Anterior cingulate cortex (tissue), 58 donors: ENCODE measurements around the gene CRTAC1.

Source experiments
- DNase-seq, 58 donors: peaks; one replicate each; lab custom pipeline; 2025; lab: John Stamatoyannopoulos, UW

The CRTAC1 gene

GRCh38 chr10:97820096-97820704 is 210.2 kb downstream of the CRTAC1 start:
- DNase-seq: no peak

DNA sequence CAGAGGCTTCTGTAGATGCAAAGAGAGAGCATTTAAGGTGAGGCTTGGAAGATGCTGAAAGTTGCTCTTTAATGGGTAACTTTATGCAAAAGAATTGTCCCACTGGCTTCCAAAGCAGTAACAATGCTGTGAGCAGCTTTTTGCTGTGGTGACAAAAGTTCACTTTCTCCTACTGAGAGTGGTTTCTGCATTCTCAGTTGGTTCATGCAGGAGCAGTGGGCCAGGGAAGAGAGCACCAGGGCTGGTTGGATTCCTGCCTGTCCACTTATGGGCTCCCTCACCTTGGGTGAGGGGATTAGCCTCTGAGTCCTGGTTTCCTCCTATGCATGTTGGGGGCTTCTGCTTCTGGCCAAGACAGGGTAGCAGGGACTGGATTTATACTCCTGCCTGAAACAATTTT is 211.8 kb downstream of the CRTAC1 start:
- DNase-seq: no peak

DNA sequence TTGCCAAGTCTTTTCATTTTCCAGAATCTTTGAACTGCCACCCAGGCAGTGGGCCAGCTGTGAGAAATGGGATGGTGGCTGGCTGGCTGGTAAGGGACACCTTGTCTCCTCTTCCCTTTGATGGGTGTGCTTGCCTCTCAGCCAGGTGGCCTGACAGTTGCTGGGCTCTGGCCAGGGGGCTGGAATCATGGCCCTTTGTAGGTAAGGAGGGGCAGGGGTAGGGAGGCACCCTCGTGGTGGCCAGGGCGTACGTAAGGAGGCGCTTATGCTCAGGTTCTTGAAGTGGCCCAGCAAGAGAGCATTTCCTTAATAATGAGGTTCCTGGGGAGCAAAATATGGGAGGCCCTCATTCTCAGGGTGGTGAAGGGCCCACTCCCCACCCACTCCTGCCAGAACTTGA is 213.8 kb downstream of the CRTAC1 start:
- no peak for DNase-seq
